OCI-LY3 (cell line): Measurements from ENCODE around the gene ZNF319.
A peak's percentile ranks its signal among the peaks of the same experiment; 100 is the strongest.

ENCODE experiments used
- H2AFZ ChIP-seq: fragments of 200-600, 300-600 bp; shearing (Covaris generic); 2 replicates; pipeline ENCODE4 v1.6.0; 2014; ENCODE audit warnings: antibody characterized with exemption, low read depth, low read length
- H3K27ac ChIP-seq: fragments of 200-600, 300-600 bp; sonication (generic); 2 replicates; pipeline ENCODE4 v1.5.1; 2014; ENCODE audit warnings: mild to moderate bottlenecking, low read length, moderate library complexity, mixed read lengths
- H3K27me3 ChIP-seq: fragments of 200-600, 300-600 bp; sonication (generic); 2 replicates; pipeline ENCODE4 v1.6.1; 2014; ENCODE audit warnings: low read depth, low read length, mixed read lengths
- H3K36me3 ChIP-seq: fragments of 200-600, 300-600 bp; sonication (generic); replicated peaks from 2 replicates; pipeline ENCODE3; 2014; ENCODE audit warnings: low read depth, low read length, mixed read lengths
- H3K4me1 ChIP-seq: fragments of 300-600, 200-600 bp; sonication (generic); 2 replicates; pipeline ENCODE4 v1.6.1; 2014; ENCODE audit warnings: low read length, mixed read lengths
- H3K4me2 ChIP-seq: fragments of 200-600, 300-600 bp; sonication (generic); 2 replicates; pipeline ENCODE4 v1.6.1; 2014; ENCODE audit warnings: low read length, mixed read lengths
- H3K4me3 ChIP-seq: fragments of 300-600, 200-600 bp; sonication (generic); 2 replicates; pipeline ENCODE4 v1.5.1; 2014; ENCODE audit warnings: antibody characterized with exemption, mild to moderate bottlenecking, low read length, moderate library complexity
- H3K79me2 ChIP-seq: fragments of 300-600, 200-600 bp; shearing (Covaris generic); 2 replicates; pipeline ENCODE4 v1.6.1; 2014; ENCODE audit warnings: mild to moderate bottlenecking, low read length, mixed read lengths
- H3K9ac ChIP-seq: fragments of 300-600, 200-600 bp; shearing (Covaris generic); 2 replicates; pipeline ENCODE4 v1.6.0; 2014; ENCODE audit warnings: mild to moderate bottlenecking, low read length, moderate library complexity
- H3K9me3 ChIP-seq: fragments of 200-600, 300-600 bp; shearing (Covaris generic); 2 replicates; pipeline ENCODE4 v1.6.1; 2014; ENCODE audit warnings: low read length, mixed read lengths; ENCODE audit not compliant: insufficient read depth
- H4K20me1 ChIP-seq: fragments of 200-600, 300-600 bp; sonication (generic); 2 replicates; pipeline ENCODE4 v1.6.1; 2016; ENCODE audit warnings: low read length, mixed read lengths; ENCODE audit not compliant: insufficient read depth
- EZH2phosphoT487 ChIP-seq: fragments of 200-600 bp; shearing (Covaris generic); IDR thresholded peaks from 2 replicates; pipeline ENCODE4 v1.6.1; 2018; ENCODE audit warnings: antibody characterized with exemption, mixed run types, low read depth
- TF ChIP-seq, protein P1 (sequence below): fragments of 200-600, 300-600 bp; sonication (generic); IDR thresholded peaks from 2 replicates; pipeline ENCODE4 v1.5.1; 2014; ENCODE audit warnings: antibody characterized with exemption, low read length, low read depth

Gene ZNF319

GRCh38 chr16:57998992-57999365 is 1.5 kb downstream of the ZNF319 start:
- Histone ChIP-seq H3K36me3 (peaks cover 3% of the 10 kb centered on the region), H3K9me3 (no peaks in the 10 kb centered on the region), H3K4me2 (peak overlapping the region; percentile 88), H2AFZ (no peak overlapping the region), H3K9ac (peak overlapping the region; percentile 78; the same call in 1 of the 2 replicates), H3K27ac (no peak overlapping the region), H3K79me2 (peaks cover 3% of the 10 kb centered on the region; the same call in 1 of the 2 replicates), H4K20me1 (peaks cover 4% of the 10 kb centered on the region; the same call in 1 of the 2 replicates), H3K4me3 (0 out of 2 replicates have a peak overlapping the region, but pooled peaks have one; percentile 92), H3K27me3 (no peaks in the 10 kb centered on the region), H3K4me1 (peaks cover 17% of the 10 kb centered on the region)
- TF ChIP-seq, protein P1, sequence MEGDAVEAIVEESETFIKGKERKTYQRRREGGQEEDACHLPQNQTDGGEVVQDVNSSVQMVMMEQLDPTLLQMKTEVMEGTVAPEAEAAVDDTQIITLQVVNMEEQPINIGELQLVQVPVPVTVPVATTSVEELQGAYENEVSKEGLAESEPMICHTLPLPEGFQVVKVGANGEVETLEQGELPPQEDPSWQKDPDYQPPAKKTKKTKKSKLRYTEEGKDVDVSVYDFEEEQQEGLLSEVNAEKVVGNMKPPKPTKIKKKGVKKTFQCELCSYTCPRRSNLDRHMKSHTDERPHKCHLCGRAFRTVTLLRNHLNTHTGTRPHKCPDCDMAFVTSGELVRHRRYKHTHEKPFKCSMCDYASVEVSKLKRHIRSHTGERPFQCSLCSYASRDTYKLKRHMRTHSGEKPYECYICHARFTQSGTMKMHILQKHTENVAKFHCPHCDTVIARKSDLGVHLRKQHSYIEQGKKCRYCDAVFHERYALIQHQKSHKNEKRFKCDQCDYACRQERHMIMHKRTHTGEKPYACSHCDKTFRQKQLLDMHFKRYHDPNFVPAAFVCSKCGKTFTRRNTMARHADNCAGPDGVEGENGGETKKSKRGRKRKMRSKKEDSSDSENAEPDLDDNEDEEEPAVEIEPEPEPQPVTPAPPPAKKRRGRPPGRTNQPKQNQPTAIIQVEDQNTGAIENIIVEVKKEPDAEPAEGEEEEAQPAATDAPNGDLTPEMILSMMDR = no peak
- TF ChIP-seq EZH2phosphoT487 = no peak

DNA sequence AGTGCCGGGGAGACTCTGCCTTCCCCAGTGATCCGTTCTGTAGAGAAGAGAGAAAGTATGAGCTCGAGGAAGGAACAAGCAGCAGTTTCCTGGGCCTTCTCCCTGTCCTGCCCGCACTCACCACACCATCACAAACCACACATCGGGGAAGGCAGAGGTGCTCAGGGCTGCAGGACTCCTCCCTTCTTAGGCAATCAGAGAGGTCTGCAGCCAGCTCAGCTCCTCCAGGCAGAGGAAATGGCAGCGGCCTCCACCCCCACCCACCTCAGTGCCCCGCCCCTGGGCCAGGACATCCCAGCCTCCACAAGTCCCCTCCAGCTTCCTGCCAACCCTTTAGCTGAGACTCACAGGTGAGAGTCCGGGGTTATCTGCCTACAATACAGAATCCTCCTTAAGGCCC is 2.0 kb downstream of the ZNF319 start:
- H3K4me1 ChIP-seq = peaks cover 15% of the 10 kb centered on the region
- no peak overlapping the region for H3K4me3 ChIP-seq
- H3K27me3 ChIP-seq = no peaks in the 10 kb centered on the region
- H3K9me3 ChIP-seq = no peaks in the 10 kb centered on the region
- H3K36me3 ChIP-seq = peaks cover 3% of the 10 kb centered on the region
- no peak overlapping the region for H2AFZ ChIP-seq
- H3K79me2 ChIP-seq = peaks cover 3% of the 10 kb centered on the region; the same call in 1 of the 2 replicates
- no peak for TF ChIP-seq EZH2phosphoT487
- TF ChIP-seq, protein P1 = no peak
- no peak overlapping the region for H3K4me2 ChIP-seq
- H4K20me1 ChIP-seq = peaks cover 4% of the 10 kb centered on the region; the same call in 1 of the 2 replicates
- no peak overlapping the region for H3K9ac ChIP-seq
- no peak overlapping the region for H3K27ac ChIP-seq

- no peak overlapping the region for H3K4me2 ChIP-seq
- no peak for TF ChIP-seq EZH2phosphoT487
- TF ChIP-seq, protein P1 = no peak
- H3K36me3 ChIP-seq = peaks cover 3% of the 10 kb centered on the region
- H3K4me1 ChIP-seq = peaks cover 15% of the 10 kb centered on the region
- peaks cover 4% of the 10 kb centered on the region; the same call in 1 of the 2 replicates for H4K20me1 ChIP-seq
- H3K79me2 ChIP-seq = peaks cover 3% of the 10 kb centered on the region; the same call in 1 of the 2 replicates
- H3K9me3 ChIP-seq = no peaks in the 10 kb centered on the region
- H2AFZ ChIP-seq = no peak overlapping the region
- no peak overlapping the region for H3K4me3 ChIP-seq
- H3K27ac ChIP-seq = no peak overlapping the region
- no peak overlapping the region for H3K9ac ChIP-seq
- no peaks in the 10 kb centered on the region for H3K27me3 ChIP-seq
These were observed 2.8 kb downstream of the ZNF319 start for GRCh38 chr16:57997528-57998265.

DNA sequence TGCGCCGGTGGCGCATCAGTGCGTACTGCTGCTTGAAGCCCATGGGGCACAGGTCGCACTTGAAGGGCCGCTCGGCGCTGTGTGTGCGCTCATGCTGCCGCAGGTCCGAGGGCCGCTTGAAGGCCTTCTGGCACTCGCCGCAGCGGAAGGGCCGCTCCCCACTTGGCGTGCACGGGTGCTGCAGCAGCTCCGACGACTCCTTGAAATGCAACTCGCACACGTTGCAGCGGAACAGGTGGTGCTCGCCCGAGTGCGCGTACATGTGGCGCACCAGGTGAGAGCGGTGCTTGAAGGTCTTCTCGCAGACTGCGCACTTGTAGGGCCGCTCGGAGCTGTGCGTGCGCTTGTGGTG is 3.3 kb downstream of the ZNF319 start:
- no peak overlapping the region for H2AFZ ChIP-seq
- H4K20me1 ChIP-seq = peaks cover 4% of the 10 kb centered on the region; the same call in 1 of the 2 replicates
- H3K4me1 ChIP-seq = peaks cover 15% of the 10 kb centered on the region
- no peaks in the 10 kb centered on the region for H3K27me3 ChIP-seq
- peaks cover 3% of the 10 kb centered on the region for H3K36me3 ChIP-seq
- no peak overlapping the region for H3K27ac ChIP-seq
- H3K9me3 ChIP-seq = no peaks in the 10 kb centered on the region
- H3K4me3 ChIP-seq = no peak overlapping the region
- no peak overlapping the region for H3K9ac ChIP-seq
- TF ChIP-seq, protein P1 = no peak
- no peak for TF ChIP-seq EZH2phosphoT487
- no peak overlapping the region for H3K4me2 ChIP-seq
- peaks cover 3% of the 10 kb centered on the region; the same call in 1 of the 2 replicates for H3K79me2 ChIP-seq
